Sigmoid colon (tissue), 7 donors: ENCODE results near the gene MAS1L. TPM values are rescaled to one million over a fixed set of nuclear protein-coding genes. Genes with fewer than 3 reads are reported as not detected.

ENCODE experiments used
- DNase-seq: peaks from one replicate; pipeline ENCODE4 v3.0.0-alpha.2; 2019
- H3K27ac ChIP-seq, 4 donors: fragments of 200-600 bp; sonication (generic); one replicate each; pipeline ENCODE4 v1.5.1; 2016 to 2019; ENCODE audit warnings: mild to moderate bottlenecking in 1 of 4
- H3K27me3 ChIP-seq, 3 donors: fragments of 200-600 bp; sonication (generic); one replicate each; pipeline ENCODE4 v1.5.1; 2019; ENCODE audit warnings: mild to moderate bottlenecking in 1 of 3
- H3K36me3 ChIP-seq, 4 donors: fragments of 200-600 bp; sonication (generic); one replicate each; pipeline ENCODE4 v1.5.1; 2016 to 2019
- H3K4me1 ChIP-seq, 4 donors: fragments of 200-600 bp; sonication (generic); one replicate each; pipeline ENCODE4 v1.5.1; 2017 to 2019
- H3K4me3 ChIP-seq, 4 donors: fragments of 200-600 bp; sonication (generic); one replicate each; pipeline ENCODE4 v1.5.1; 2017 to 2019; ENCODE audit warnings: mild to moderate bottlenecking in 2 of 4, moderate library complexity in 1 of 4
- H3K9me3 ChIP-seq, 4 donors: fragments of 200-600 bp in 3 of 4; sonication (generic) in 3 of 4; one replicate each; pipeline versions ENCODE4 v1.5.1 to v1.6.1; 2013 to 2019
- CTCF ChIP-seq, 4 experiments: fragments of 450-650 bp in 3 of 4; fragments of 200-600 bp in 1 of 4; IDR thresholded peaks; one replicate each; pipeline ENCODE4 v1.5.1; 2016 to 2019; ENCODE audit warnings: antibody characterized with exemption in 4 of 4, mild to moderate bottlenecking in 3 of 4, moderate library complexity in 2 of 4
- EP300 ChIP-seq, 4 donors: sonication (generic); formaldehyde crosslinking; IDR thresholded peaks; one replicate each; pipeline ENCODE4 v1.6.1; 2017; ENCODE audit warnings: antibody characterized with exemption in 4 of 4
- POLR2A ChIP-seq, 2 donors: fragments of 450-650 bp; IDR thresholded peaks; one replicate each; pipeline ENCODE4 v1.6.1; 2016; ENCODE audit warnings: antibody characterized with exemption in 2 of 2, mild to moderate bottlenecking in 2 of 2, moderate library complexity in 2 of 2
- POLR2AphosphoS5 ChIP-seq, 4 donors: sonication (generic); formaldehyde crosslinking; IDR thresholded peaks; one replicate each; pipeline ENCODE4 v1.6.1; 2017; ENCODE audit warnings: antibody characterized with exemption in 4 of 4
- WGBS, 2 donors: extraction: QIAGEN DNeasy Blood & Tissue Kit; methylation state at CpG; one replicate each; pipeline ENCODE4 v1.1.7; 2013; 5-methylcytosine and 5-hydroxymethylcytosine counted together
- intact Hi-C: fragments of 100-400 bp; cut with DNase I; formaldehyde crosslinking; loops from one replicate; pipeline ENCODE4 v1.15.1; 2023
- polyA plus RNA-seq, 3 donors: library from polyadenylated mRNA; stranded (reverse); fragments of 200-250 nt; gene quantifications; one replicate each; pipeline ENCODE4 v1.2.3, GENCODE V29; 2013
- total RNA-seq, 4 donors: library from RNA; depleted of rRNA; stranded (reverse); fragments of >200 nt; gene quantifications; one replicate each; pipeline ENCODE4 v1.1.0, GENCODE V29; 2016
- donor health status: healthy with polysubstance abuse.
- donor health status: Bipolar disorder and iron deficiency.
- donor health status: healthy.

Gene MAS1L
- total and polyA plus RNA-seq, 7 donors = not detected

GRCh38 chr6:29529956-29530355, 42.2 kb upstream of the MAS1L start:
- Histone ChIP-seq H3K4me3 (no peak overlapping the region), H3K36me3 (no peaks in the 10 kb centered on the region), H3K27me3 (no peaks in the 10 kb centered on the region), H3K27ac (no peak overlapping the region), H3K4me1 (no peaks in the 10 kb centered on the region), H3K9me3 (no peaks in the 10 kb centered on the region)
- DNase-seq = no peak
- 84 to 92% methylated on average over 3 of the region's 3 CpGs for WGBS, 2 donors
- TF ChIP-seq CTCF (IDR thresholded peaks at IDR 0.05) (no peak), POLR2A (IDR thresholded peaks at IDR 0.05) (no peak), POLR2AphosphoS5 (IDR thresholded peaks at IDR 0.05) (no peak), EP300 (IDR thresholded peaks at IDR 0.05) (no peak)
- intact Hi-C loops = no loop called here

GRCh38 chr6:29528988-29529560, 41.3 kb upstream of the MAS1L start:
- Histone ChIP-seq H3K4me1 (no peaks in the 10 kb centered on the region), H3K27me3 (no peaks in the 10 kb centered on the region), H3K4me3 (no peak overlapping the region), H3K9me3 (no peaks in the 10 kb centered on the region), H3K36me3 (no peaks in the 10 kb centered on the region), H3K27ac (no peak overlapping the region)
- intact Hi-C loops = no loop called here
- TF ChIP-seq EP300 (IDR thresholded peaks at IDR 0.05) (no peak), CTCF (IDR thresholded peaks at IDR 0.05) (no peak), POLR2AphosphoS5 (IDR thresholded peaks at IDR 0.05) (no peak), POLR2A (IDR thresholded peaks at IDR 0.05) (no peak)
- no peak for DNase-seq
- 68 to 84% methylated on average over 2 of the region's 2 CpGs for WGBS, 2 donors

- no peaks in the 10 kb centered on the region for H3K27me3 ChIP-seq
- no peak overlapping the region for H3K27ac ChIP-seq
- no peak for DNase-seq
- no peaks in the 10 kb centered on the region for H3K4me1 ChIP-seq
- 74 to 77% methylated on average over 5 of the region's 5 CpGs for WGBS, 2 donors
- intact Hi-C loops = no loop called here
- no peak for TF ChIP-seq CTCF (IDR thresholded peaks at IDR 0.05)
- no peak for TF ChIP-seq POLR2A (IDR thresholded peaks at IDR 0.05)
- no peak for TF ChIP-seq EP300 (IDR thresholded peaks at IDR 0.05)
- TF ChIP-seq POLR2AphosphoS5 (IDR thresholded peaks at IDR 0.05) = no peak
- no peaks in the 10 kb centered on the region for H3K36me3 ChIP-seq
- H3K9me3 ChIP-seq = no peaks in the 10 kb centered on the region
- H3K4me3 ChIP-seq = no peak overlapping the region
Observed at GRCh38 chr6:29528300-29528931, 40.7 kb upstream of the MAS1L start.

- Histone ChIP-seq H3K36me3 (no peaks in the 10 kb centered on the region), H3K4me1 (no peaks in the 10 kb centered on the region), H3K4me3 (no peak overlapping the region), H3K27ac (no peak overlapping the region), H3K9me3 (no peaks in the 10 kb centered on the region), H3K27me3 (no peaks in the 10 kb centered on the region)
- intact Hi-C loops = no loop called here
- TF ChIP-seq CTCF (IDR thresholded peaks at IDR 0.05) (no peak), POLR2A (IDR thresholded peaks at IDR 0.05) (no peak), POLR2AphosphoS5 (IDR thresholded peaks at IDR 0.05) (no peak), EP300 (IDR thresholded peaks at IDR 0.05) (no peak)
- DNase-seq = no peak
- WGBS, 2 donors = 52 to 74% methylated on average over 2 of the region's 2 CpGs
Observed at GRCh38 chr6:29527564-29527963, 39.8 kb upstream of the MAS1L start.

- H3K4me1 ChIP-seq = no peaks in the 10 kb centered on the region
- 84 to 95% methylated on average over 1 of the region's 1 CpG for WGBS, 2 donors
- no peaks in the 10 kb centered on the region for H3K9me3 ChIP-seq
- DNase-seq = no peak
- H3K27ac ChIP-seq = no peak overlapping the region
- intact Hi-C loops = no loop called here
- H3K36me3 ChIP-seq = no peaks in the 10 kb centered on the region
- TF ChIP-seq POLR2A (IDR thresholded peaks at IDR 0.05) (no peak), CTCF (IDR thresholded peaks at IDR 0.05) (no peak), POLR2AphosphoS5 (IDR thresholded peaks at IDR 0.05) (no peak), EP300 (IDR thresholded peaks at IDR 0.05) (no peak)
- H3K4me3 ChIP-seq = no peak overlapping the region
- H3K27me3 ChIP-seq = no peaks in the 10 kb centered on the region
Observed at GRCh38 chr6:29527126-29527525, 39.4 kb upstream of the MAS1L start.
